BLaER1 treated with 17β-estradiol and CSF1 and Interleukin-3, amounts not matched to agents 10 nM and 100 nM (cell line): Measurements from ENCODE around the gene PPP1R14B.

Experiments
- H3K27ac ChIP-seq, 11 experiments: shearing (Covaris generic); formaldehyde crosslinking; 2 replicates each; pipeline ENCODE4 v1.8.1; 2022
- H3K27me3 ChIP-seq, 11 experiments: shearing (Covaris generic); formaldehyde crosslinking; 2 replicates each; pipeline ENCODE4 v1.8.1; 2022
- H3K36me3 ChIP-seq, 11 experiments: shearing (Covaris generic); formaldehyde crosslinking; 2 replicates each; pipeline ENCODE4 v1.8.1; 2022
- H3K4me1 ChIP-seq, 10 experiments: shearing (Covaris generic); formaldehyde crosslinking; 2 replicates each; pipeline ENCODE4 v1.8.1; 2022
- H3K4me2 ChIP-seq, 11 experiments: shearing (Covaris generic); formaldehyde crosslinking; 2 replicates each; pipeline ENCODE4 v1.8.1; 2022
- H3K4me3 ChIP-seq, 10 experiments: shearing (Covaris generic); formaldehyde crosslinking; 2 replicates each; pipeline ENCODE4 v1.8.1; 2022
- H3K9ac ChIP-seq, 11 experiments: shearing (Covaris generic); formaldehyde crosslinking; 2 replicates each; pipeline ENCODE4 v1.8.1; 2022
- H3K9me3 ChIP-seq, 11 experiments: shearing (Covaris generic); formaldehyde crosslinking; replicated peaks in 1 of 11; 2 replicates each; pipeline ENCODE4 v1.8.1; 2022
- H4K20me1 ChIP-seq, 11 experiments: shearing (Covaris generic); formaldehyde crosslinking; 2 replicates each; pipeline ENCODE4 v1.8.1; 2022
- Cebpa-rat ChIP-seq, 11 experiments: shearing (Covaris generic); IDR thresholded peaks; 2 replicates each; pipeline ENCODE4 v1.8.1; 2022

PPP1R14B gene

GRCh38 chr11:64252003-64252872 lies 5.5 kb upstream of the PPP1R14B start:
- peak overlapping the region; percentile 23 to 95 (median 71); a peak in 21 of 22 replicates for H3K27ac ChIP-seq
- H3K4me2 ChIP-seq: peak overlapping the region; percentile 92 to 100 (median 99)
- no peaks in the 10 kb centered on the region for H3K9me3 ChIP-seq
- peak overlapping the region; percentile 71 to 96 (median 90) for H3K4me3 ChIP-seq
- peaks cover 30 to 38% (median 32%) of the 10 kb centered on the region in 11 experiments for H3K36me3 ChIP-seq
- TF ChIP-seq Cebpa-rat (IDR thresholded peaks at IDR 0.05): no peak
- peak overlapping the region; percentile 75 to 95 (median 85) for H3K9ac ChIP-seq
- H4K20me1 ChIP-seq: peaks cover 17 to 47% (median 28%) of the 10 kb centered on the region in 11 experiments; a peak in 19 of 22 replicates
- H3K27me3 ChIP-seq: no peaks in the 10 kb centered on the region
- H3K4me1 ChIP-seq: peaks cover 46 to 69% (median 64%) of the 10 kb centered on the region in 10 experiments

GRCh38 chr11:64251753-64252002 lies 4.9 kb upstream of the PPP1R14B start:
- peak overlapping the region; percentile 71 to 96 (median 90) for H3K4me3 ChIP-seq
- H4K20me1 ChIP-seq: peaks cover 17 to 42% (median 28%) of the 10 kb centered on the region in 11 experiments; a peak in 19 of 22 replicates
- no peak for TF ChIP-seq Cebpa-rat (IDR thresholded peaks at IDR 0.05)
- peak overlapping the region; percentile 75 to 95 (median 85) for H3K9ac ChIP-seq
- H3K36me3 ChIP-seq: peaks cover 24 to 32% (median 26%) of the 10 kb centered on the region in 11 experiments
- H3K4me1 ChIP-seq: peaks cover 46 to 72% (median 68%) of the 10 kb centered on the region in 10 experiments
- no peaks in the 10 kb centered on the region for H3K9me3 ChIP-seq
- H3K27ac ChIP-seq: peak overlapping the region; percentile 23 to 95 (median 71); a peak in 21 of 22 replicates
- H3K4me2 ChIP-seq: peak overlapping the region; percentile 92 to 100 (median 99)
- H3K27me3 ChIP-seq: no peaks in the 10 kb centered on the region

GRCh38 chr11:64251016-64251752 lies 4.4 kb upstream of the PPP1R14B start, which contains the start of gene PLCB3:
PLCB3 (plus strand) TSS chr11:64251530; CDS start chr11:64251650, 120 bp downstream.
- H3K36me3 ChIP-seq: peaks cover 19 to 27% (median 21%) of the 10 kb centered on the region in 11 experiments
- peak within 1 kb of the TSS; percentile 71 to 96 (median 90) for H3K4me3 ChIP-seq
- H3K9ac ChIP-seq: peak within 1 kb of the TSS; percentile 75 to 95 (median 85)
- no peaks in the 10 kb centered on the region for H3K9me3 ChIP-seq
- H3K4me1 ChIP-seq: peaks cover 46 to 72% (median 68%) of the 10 kb centered on the region in 10 experiments
- peak within 1 kb of the TSS; percentile 92 to 100 (median 99) for H3K4me2 ChIP-seq
- peaks cover 17 to 38% (median 25%) of the 10 kb centered on the region in 11 experiments; a peak in 19 of 22 replicates for H4K20me1 ChIP-seq
- TF ChIP-seq Cebpa-rat (IDR thresholded peaks at IDR 0.05): no peak
- no peaks in the 10 kb centered on the region for H3K27me3 ChIP-seq
- peak within 1 kb of the TSS; percentile 23 to 95 (median 71); a peak in 21 of 22 replicates for H3K27ac ChIP-seq

- H3K4me1 ChIP-seq: peaks cover 46 to 72% (median 68%) of the 10 kb centered on the region in 10 experiments
These were observed 3.8 kb upstream of the PPP1R14B start for GRCh38 chr11:64250415-64251015.

GRCh38 chr11:64249563-64250414 lies 3.0 kb upstream of the PPP1R14B start:
- H3K27ac ChIP-seq: peak overlapping the region in 7 of 11 experiments; percentile 6 to 95 (median 71); a peak in 12 of 22 replicates
- peaks cover 6 to 15% (median 11%) of the 10 kb centered on the region in 11 experiments; a peak in 21 of 22 replicates for H3K36me3 ChIP-seq
- no peak for TF ChIP-seq Cebpa-rat (IDR thresholded peaks at IDR 0.05)
- H3K4me1 ChIP-seq: peaks cover 51 to 78% (median 73%) of the 10 kb centered on the region in 10 experiments
- H3K4me3 ChIP-seq: peak overlapping the region in 2 of 10 experiments; percentile 8 to 95; a peak in 3 of 20 replicates
- H3K9ac ChIP-seq: peak overlapping the region in 9 of 11 experiments; percentile 4 to 95 (median 84); a peak in 14 of 22 replicates
- H3K4me2 ChIP-seq: peak overlapping the region; percentile 92 to 100 (median 99)
- H3K27me3 ChIP-seq: no peaks in the 10 kb centered on the region
- no peaks in the 10 kb centered on the region for H3K9me3 ChIP-seq
- peaks cover 20 to 44% (median 31%) of the 10 kb centered on the region in 11 experiments; a peak in 21 of 22 replicates for H4K20me1 ChIP-seq

More at GRCh38 chr11:64250415-64251015, 3.8 kb upstream of the PPP1R14B start:
- peak overlapping the region in 8 of 11 experiments; percentile 42 to 95 (median 73); a peak in 13 of 22 replicates for H3K27ac ChIP-seq
- peak overlapping the region; percentile 75 to 95 (median 85) for H3K9ac ChIP-seq
- peak overlapping the region; percentile 71 to 96 (median 90) for H3K4me3 ChIP-seq
- peak overlapping the region; percentile 92 to 100 (median 99) for H3K4me2 ChIP-seq
- H3K27me3 ChIP-seq: no peaks in the 10 kb centered on the region
- H3K9me3 ChIP-seq: no peaks in the 10 kb centered on the region
- peaks cover 21 to 40% (median 27%) of the 10 kb centered on the region in 11 experiments; a peak in 21 of 22 replicates for H4K20me1 ChIP-seq
- TF ChIP-seq Cebpa-rat (IDR thresholded peaks at IDR 0.05): no peak
- H3K36me3 ChIP-seq: peaks cover 13 to 21% (median 15%) of the 10 kb centered on the region in 11 experiments

GRCh38 chr11:64249038-64249437 lies 2.3 kb upstream of the PPP1R14B start:
- peaks cover 4 to 15% (median 12%) of the 10 kb centered on the region in 11 experiments; a peak in 21 of 22 replicates for H3K36me3 ChIP-seq
- no peak for TF ChIP-seq Cebpa-rat (IDR thresholded peaks at IDR 0.05)
- peak overlapping the region in 6 of 11 experiments; percentile 28 to 95 (median 70); a peak in 10 of 22 replicates for H3K27ac ChIP-seq
- peak overlapping the region in 8 of 11 experiments; percentile 4 to 95 (median 84); a peak in 11 of 22 replicates for H3K9ac ChIP-seq
- H4K20me1 ChIP-seq: peaks cover 13 to 44% (median 32%) of the 10 kb centered on the region in 11 experiments; a peak in 21 of 22 replicates
- H3K4me1 ChIP-seq: peaks cover 53 to 82% (median 77%) of the 10 kb centered on the region in 10 experiments
- no peaks in the 10 kb centered on the region for H3K9me3 ChIP-seq
- H3K4me2 ChIP-seq: peak overlapping the region; percentile 92 to 100 (median 99); a peak in 20 of 22 replicates
- H3K27me3 ChIP-seq: no peaks in the 10 kb centered on the region
- H3K4me3 ChIP-seq: peak overlapping the region in 1 of 10 experiments; percentile 8; a peak in 1 of 20 replicates

- Histone ChIP-seq H3K27ac (peak overlapping the region in 5 of 11 experiments; percentile 65 to 95 (median 71); a peak in 8 of 22 replicates), H3K36me3 (peaks cover 8 to 18% (median 15%) of the 10 kb centered on the region in 11 experiments), H3K4me2 (peak overlapping the region in 10 of 11 experiments; percentile 92 to 100 (median 99); a peak in 19 of 22 replicates), H3K9me3 (no peaks in the 10 kb centered on the region), H3K27me3 (no peaks in the 10 kb centered on the region), H3K4me3 (no peak overlapping the region), H3K9ac (peak overlapping the region in 6 of 11 experiments; percentile 4 to 95 (median 80); a peak in 9 of 22 replicates), H4K20me1 (peaks cover 10 to 44% (median 32%) of the 10 kb centered on the region in 11 experiments; a peak in 21 of 22 replicates), H3K4me1 (peaks cover 53 to 82% (median 77%) of the 10 kb centered on the region in 10 experiments)
- TF ChIP-seq Cebpa-rat (IDR thresholded peaks at IDR 0.05): no peak
These were observed 1.8 kb upstream of the PPP1R14B start for GRCh38 chr11:64248578-64248977.
